Tracheal epithelial cell (primary cell): ENCODE results near the gene ADIG. TPM values are rescaled to one million over a fixed set of nuclear protein-coding genes. Genes with fewer than 3 reads are reported as not detected.

Experiments
- total RNA-seq: library from RNA; depleted of rRNA; stranded (reverse); fragments of >200 nt; gene quantifications from 2 replicates; pipeline ENCODE4 v1.2.1, GENCODE V29; 2014

Gene ADIG
- total RNA-seq, result not detected in 2 replicates

DNA sequence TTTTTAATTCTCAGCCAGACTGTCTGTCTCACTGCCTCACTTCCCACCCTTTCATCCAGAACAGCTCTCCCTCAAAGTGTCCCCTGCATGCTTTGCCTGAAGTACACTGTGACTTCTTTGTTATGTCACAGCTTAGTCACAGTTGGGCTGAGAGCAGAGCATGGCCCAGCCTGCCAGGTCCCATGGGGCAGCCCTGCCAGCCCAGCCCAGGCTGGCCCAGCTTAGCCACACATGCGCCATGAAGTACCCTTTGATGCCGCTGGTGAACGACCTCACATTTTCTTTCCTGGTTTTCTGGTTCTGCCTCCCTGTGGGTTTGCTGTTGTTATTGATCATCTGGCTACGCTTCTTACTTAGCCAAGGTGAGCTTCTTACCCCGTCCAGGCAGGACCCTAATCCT, at the start of gene ADIG:
Gene ADIG, plus strand, starts transcription at position 185 of the 400 bp plus-strand sequence. Its CDS starts 54 bp downstream, at position 239.

GRCh38 chr20:38601216-38602184, 20.5 kb downstream of the ADIG start, which contains the start of gene ARHGAP40:
TSS of gene ARHGAP40 (plus strand) at chr20:38601809.

Other genes with a start within 250 kb of the ADIG start
- not detected in 2 replicates for gene LBP, start 234.7 kb upstream of the ADIG start, total RNA-seq
- 10.4 and 20.0 TPM in 2 replicates for gene SNHG17, start 145.9 kb upstream of the ADIG start, total RNA-seq
- 20.0 and 20.5 TPM in 2 replicates for gene RALGAPB, start 108.4 kb upstream of the ADIG start, total RNA-seq
- gene ARHGAP40, start 20.6 kb downstream of the ADIG start, total RNA-seq, result 0.64 and 4.3 TPM in 2 replicates
- gene SLC32A1, start 143.3 kb downstream of the ADIG start, total RNA-seq, result not detected in 2 replicates
- 8.7 and 11.5 TPM in 2 replicates for gene ACTR5, start 167.3 kb downstream of the ADIG start, total RNA-seq
- 0.24 and 0.43 TPM in 2 replicates for gene PPP1R16B, start 224.5 kb downstream of the ADIG start, total RNA-seq